Measurements from ENCODE around the gene TNFRSF6B.
"Not testable (repeated sequence)": the region's sequence is repeated elsewhere in the genome, so short reads cannot be mapped to it uniquely, and the experiment has no call there.

The TNFRSF6B gene

DNA sequence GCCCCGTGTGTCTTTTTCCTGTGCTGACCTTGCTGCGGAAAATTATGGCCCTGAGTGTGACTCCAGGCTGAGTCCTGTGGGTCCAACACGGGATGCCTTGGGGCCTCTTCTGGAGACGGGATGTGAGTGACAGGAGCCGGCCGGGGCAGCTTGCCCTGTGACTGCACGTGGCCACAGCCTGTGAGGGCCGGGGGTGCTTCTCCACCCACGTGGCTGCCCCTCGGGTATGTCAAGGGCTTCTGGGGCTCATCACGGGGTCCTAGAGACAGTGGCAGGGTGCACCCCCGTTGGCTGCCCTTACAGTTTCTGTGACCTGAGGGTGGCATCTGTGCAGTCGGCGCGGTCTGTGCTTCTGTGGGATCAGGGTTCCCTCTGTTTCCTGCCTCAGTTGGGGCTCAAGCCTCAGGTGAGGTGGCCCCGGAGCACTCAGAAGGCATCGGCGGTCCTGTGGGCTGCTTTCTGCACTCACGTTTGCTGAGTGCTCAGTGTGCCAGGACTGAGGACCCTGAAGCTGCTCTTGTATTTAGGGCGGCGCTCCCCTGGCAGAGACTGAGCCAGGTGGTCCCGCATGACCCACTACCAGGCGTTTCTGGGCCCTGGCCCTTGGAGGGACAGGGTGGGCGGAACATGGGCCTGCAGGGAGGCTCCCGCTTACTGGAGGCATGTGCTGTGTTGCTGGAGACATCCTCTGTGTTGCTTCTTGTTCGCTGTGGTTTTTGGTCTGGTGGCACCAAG lies 33.0 kb upstream of the TNFRSF6B start:
- DNase-seq: no peak

DNA sequence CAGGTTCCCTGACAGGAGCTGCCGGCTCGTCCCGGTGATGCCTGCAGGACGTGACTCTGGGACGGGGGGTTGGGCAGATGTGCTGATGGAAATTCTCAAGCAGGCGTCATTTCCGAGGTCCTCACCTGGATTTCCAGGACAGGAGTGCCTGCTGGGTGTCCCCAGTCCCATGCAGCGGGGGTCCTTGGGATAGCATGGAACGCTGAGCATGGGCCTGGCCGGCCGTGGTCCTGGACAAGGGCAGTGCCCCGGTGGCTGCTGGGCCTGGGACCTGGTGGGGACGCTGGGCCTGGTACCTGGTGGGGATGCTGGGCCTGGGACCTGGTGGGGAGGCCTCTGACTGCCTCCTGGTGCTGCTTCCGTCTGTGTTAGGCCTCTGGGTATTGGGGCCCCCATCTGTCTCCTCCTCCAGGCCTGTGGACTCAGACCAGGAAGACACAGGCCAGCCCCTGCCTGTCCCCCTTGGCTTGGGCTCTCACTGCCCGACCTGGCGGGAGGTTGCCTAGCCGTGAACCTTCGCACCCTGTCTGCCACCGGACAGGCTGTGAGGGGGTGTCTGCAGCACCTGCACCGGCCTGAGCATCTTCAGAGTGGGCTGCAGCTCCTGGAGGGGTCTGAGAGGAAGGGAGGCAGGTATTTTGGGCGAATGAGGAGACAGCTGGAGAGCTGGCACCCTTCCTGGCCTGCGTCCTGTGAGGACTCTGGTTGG lies 32.2 kb upstream of the TNFRSF6B start:
- DNase-seq: no peak

DNA sequence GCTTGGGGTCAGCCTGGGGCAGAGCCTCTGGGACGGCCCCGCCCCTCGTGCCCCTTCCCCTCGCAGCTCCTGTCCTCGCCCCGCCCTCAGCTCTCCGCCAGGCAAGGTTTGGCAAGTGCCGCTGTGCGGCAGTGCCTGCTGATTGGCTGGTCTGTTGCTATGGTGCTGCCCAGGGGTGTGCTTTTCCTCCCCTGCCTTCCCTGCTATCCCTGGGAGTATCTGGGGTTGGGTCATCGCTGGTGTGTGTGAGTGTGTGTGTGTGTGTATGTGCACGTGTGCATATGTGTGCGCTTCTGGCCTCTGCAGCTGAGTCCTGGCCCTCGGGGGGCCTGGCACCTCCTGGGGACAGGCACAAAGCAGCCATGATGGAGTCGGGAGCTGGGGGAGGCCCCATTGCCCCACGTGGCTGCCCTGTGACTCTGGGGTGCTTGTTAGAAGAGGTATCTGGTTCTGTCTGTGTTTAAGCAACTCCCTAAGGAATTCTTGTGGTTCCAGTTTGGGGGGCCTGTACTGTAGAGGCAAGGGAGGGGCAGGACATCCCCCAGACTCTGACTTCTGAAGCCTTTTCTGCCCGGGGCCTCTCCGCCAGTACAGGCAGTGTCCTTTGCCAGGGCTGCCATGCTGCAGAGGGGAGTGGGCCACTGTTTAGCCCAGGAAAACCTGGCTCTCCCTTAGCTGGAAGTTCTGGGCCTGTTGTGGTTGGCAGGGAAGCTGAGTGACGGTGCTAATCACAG lies 31.4 kb upstream of the TNFRSF6B start:
- no peak for DNase-seq

DNA sequence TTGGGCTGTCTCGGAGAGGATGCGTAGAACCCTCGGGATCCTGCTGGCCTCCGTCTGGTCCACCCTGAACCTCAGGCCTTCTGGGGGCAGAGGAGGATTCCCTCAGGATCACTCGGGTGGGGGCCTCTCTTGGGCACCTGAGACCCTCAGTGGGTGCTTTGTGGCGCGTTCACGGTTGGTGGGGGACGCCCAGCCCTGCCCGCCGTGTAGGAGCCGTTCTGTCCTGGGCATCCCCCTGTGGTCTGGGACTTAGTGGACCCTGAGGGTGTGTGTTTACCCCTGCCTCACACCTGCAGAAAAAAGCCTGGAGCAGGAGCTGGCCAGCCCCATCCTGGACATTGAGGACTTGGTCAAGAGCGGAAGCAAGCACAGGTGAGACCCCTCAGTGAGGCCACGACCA lies 30.7 kb upstream of the TNFRSF6B start:
- DNase-seq: no peak

DNA sequence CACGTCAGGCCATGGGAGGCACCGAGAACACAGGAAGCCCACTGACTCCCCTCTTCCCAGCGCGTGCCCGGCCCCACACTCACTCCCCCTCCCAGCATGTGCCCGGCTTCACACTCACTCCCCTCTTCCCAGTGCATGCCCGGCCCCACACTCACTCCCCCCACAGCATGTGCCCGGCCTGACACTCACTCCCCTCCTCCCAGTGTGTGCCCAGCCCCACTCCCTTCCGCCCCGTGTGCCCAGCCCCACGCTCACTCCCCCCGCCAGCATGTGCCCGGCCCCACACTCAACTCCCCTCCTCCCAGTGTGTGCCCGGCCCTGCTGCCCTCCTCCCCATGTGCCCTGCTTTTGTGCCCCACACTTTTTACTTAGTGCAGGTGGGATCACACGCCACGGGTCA lies 28.6 kb upstream of the TNFRSF6B start:
- DNase-seq: no peak

DNA sequence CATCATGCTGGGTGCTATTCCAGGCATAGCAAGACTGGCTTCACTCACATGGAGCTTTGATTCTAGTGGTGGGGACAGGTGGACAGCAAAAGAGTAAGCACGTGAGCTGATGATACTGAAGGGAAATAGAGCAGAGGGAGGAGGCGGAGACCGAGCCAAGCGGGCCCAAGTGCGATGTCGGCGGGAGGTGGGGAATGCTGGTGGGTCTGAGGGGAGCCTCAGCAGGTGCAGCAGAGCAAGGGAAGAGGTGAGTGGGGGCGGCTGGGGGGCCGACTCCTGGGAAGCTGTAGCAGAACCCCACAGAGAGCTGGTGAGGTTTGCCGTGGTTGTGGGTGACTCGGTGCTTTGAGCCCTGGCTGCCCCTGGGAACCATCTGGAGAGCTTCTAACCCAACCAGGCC lies 28.1 kb upstream of the TNFRSF6B start:
- DNase-seq: no peak

DNA sequence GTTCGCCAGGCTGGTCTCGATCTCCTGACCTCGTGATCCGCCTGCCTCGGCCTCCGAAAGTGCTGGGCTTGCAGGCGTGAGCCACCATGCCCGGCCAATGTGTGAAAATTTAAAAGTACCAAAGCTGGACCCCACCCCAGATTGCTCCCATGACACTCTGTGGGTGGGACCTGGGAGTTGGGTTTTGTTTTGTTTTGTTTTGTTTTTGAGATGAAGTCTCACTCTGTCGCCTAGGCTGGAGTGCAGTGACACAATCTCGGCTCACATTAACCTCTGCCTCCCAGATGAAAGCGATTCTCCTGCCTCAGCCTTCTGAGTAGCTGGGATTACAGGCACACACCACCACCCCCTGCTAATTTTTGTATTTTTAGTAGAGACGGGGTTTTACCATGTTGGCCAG lies 24.8 kb upstream of the TNFRSF6B start:
- DNase-seq: not testable (repeated sequence)

DNA sequence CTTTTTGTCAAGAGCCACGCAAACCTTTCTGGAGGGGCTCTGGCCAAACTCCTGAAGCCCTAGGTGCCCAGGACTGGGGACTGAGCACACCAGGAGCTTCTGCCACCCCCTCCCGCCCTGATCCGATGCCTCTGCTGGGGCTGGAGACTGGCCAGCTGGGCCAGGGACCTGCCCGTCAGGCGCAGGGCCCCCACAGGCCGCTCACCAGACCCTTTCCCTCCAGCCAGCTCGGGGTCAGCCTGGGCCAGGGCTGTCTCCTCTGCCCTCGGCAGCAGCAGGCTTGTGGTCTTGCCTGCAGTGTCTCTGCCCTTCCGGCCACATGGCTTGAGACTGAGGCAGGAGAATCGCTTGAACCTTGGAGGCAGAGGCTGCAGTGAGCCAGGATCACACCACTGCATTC lies 23.8 kb upstream of the TNFRSF6B start:
- no peak for DNase-seq

DNA sequence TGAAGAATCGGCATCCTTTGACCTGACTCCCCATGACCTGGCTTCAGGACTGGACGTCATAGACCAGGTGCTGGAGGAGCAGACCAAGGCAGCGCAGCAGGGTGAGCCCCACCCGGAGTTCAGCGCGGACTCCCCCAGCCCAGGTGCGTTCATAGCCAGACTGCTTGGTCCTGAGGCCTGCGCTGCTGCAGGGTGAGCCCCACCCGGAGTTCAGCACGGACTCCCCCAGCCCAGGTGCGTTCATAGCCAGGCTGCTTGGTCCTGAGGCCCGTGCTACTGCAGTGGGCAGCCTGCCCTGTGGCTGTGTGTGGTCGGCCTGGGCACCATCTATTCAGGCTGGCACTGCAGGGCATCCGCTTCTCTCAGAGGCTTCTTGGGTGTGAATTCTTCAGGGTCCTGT lies 22.5 kb upstream of the TNFRSF6B start:
- no peak for DNase-seq

DNA sequence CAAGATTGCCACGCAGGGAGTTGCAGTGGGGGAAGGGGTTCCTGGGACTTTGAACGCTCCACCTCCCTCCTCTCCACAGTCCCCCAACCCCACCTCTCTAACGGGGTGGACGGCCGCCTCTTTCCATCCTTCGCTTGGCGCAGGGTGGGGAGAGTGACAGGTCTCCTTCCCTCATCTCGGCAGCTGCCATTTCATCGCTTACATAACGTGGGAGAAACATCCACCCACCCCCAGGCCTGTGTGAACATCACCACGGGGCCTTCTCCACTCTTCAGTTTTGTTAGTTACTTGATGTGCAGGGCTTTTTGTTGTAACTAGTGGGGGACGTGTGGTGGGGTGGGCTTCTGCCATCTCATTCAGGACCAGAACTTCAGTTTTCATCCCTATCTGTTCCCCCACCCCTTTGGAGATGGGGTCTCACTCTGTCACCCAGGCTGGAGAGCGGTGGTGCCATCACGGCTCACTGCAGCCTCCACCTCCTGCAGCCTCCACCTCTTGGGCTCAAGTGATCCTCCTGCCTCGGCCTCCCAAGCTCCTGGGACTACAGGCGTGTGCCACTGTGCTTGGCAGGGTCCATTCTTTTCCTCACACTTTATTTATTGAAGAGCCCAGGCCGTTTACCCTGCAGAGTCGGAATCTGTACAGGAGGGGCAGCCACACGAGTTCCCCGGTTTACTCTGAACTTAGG lies 20.6 kb upstream of the TNFRSF6B start:
- DNase-seq: no peak

DNA sequence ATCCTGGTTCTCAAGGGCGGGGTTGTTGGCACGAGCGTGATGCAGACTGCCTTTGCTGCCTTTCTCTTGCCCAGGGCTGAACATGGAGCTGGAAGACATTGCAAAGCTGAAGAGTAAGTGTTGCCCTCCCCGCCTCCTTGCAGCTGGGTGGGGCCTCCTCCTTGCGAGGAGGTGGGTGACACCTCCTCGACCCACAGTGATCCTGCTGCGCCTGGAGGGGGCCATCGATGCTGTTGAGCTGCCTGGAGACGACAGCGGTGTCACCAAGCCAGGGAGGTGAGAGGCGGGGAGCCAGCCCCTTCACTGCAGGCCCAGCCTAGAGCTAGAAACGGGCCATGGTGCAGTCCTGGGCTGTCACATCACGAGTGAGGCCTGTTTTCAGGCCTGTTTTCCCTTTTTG lies 18.4 kb upstream of the TNFRSF6B start:
- DNase-seq: no peak

DNA sequence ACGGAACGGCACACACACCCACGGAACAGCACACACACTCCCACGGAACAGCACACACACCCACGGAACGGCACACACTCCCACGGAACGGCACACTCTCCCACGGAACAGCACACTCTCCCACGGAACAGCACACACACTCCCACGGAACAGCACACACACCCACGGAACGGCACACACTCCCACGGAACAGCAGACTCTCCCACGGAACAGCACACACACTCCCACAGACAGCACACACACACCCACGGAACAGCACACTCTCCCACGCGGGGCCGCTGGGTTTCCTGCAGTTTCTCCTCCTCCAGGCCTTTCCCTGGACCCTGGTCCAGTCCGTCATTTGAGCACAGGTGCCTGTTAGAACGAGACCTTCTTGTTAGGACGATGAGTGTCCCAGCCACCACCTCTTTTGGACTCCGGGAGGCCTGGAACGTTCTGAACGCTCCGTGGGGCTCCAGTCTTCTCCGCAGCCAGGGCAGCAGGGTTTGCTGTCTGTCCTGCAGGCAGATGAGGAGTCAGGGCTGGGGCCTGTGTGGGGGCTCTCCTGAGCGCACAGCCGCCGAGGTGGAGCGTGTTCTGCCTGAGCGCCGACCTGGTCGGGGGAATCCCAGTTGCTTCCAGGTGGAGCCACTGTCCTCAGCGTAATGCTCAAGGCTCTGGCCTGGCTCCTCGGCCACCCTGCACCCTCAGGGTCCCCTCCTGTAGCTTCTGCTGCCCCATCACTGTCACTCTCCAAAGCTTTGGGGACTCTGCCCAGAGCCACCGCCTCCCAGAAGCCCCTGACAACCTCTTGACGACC lies 17.6 kb upstream of the TNFRSF6B start:
- no peak for DNase-seq

DNA sequence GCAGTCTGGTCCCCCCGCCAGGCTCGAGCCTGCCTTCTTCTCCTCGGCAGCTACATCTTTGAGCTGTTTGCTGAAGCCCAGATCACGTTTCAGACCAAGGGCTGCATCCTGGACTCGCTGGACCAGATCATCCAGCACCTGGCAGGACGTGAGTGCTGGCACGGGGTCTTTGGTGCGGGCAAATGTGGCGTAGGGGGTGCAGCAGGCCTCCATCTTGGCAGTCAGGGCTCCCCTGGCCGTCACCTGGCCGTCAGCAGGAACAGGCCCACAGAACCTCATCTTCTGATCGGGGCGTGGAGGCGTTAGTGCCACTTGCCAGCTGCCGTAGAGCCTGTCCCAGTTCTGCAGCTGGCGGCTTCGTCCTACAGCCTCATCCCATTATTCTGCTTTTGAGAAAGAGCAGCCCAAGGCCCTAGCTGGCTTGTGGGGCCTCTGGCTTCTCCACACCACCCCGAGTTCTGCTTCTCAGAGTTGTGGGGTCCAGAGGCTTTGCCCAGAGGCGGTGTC lies 16.6 kb upstream of the TNFRSF6B start:
- no peak for DNase-seq

DNA sequence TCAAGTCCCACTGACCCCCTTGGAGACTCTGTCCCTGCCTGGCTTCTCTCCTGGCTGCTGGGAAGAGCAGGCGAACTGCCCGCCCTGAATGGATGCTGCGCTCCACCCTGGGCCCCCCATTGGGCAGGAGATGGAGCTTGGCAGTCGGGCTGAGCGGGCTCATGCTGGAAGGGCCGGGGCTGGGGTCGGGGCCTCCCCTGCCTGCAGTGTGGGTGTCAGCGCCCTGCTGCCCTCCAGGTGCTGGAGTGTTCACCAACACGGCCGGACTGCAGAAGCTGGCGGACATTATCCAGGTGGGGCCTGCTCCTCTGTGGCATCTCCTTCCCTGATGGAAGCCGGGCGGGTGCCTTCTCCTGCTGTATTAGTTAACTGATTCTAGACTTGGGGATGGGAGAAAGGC lies 16.0 kb upstream of the TNFRSF6B start:
- DNase-seq: no peak

DNA sequence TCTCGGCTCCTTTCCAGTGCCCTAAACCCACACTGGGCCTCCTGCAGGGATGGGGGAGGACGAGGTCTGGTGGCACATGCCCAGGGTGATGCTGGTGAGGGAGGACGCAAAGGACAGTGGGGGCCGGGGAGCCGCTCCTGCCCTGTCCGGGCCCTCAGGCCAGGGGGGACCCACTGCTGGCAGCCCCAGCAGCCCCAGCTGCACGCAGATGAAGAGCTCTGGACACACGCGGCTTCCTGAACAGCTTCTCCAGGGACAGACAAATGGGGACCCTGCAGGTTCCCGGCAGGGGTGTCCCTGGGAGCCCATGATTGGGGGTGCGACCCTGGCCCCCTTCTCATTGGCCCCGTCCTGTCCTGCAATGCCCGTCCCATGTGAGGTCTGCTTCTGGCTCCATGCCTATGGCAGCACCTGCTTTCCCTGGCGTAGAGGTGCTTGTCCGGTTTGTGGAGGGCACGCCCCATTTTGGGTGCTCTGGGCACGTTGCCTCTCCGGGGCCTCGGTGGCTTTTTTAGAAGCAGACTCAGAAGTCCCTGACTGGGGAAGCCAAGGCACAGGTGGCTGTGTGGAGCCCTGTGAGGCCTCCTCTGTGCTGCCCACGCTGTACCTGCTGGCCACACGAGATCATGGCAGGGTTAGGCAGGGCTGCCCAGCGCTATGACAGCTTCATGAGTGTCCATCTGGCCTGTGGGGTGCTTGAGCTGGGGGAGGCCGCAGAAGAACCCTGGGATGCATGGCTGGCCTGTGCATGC lies 15.4 kb upstream of the TNFRSF6B start:
- no peak for DNase-seq

DNA sequence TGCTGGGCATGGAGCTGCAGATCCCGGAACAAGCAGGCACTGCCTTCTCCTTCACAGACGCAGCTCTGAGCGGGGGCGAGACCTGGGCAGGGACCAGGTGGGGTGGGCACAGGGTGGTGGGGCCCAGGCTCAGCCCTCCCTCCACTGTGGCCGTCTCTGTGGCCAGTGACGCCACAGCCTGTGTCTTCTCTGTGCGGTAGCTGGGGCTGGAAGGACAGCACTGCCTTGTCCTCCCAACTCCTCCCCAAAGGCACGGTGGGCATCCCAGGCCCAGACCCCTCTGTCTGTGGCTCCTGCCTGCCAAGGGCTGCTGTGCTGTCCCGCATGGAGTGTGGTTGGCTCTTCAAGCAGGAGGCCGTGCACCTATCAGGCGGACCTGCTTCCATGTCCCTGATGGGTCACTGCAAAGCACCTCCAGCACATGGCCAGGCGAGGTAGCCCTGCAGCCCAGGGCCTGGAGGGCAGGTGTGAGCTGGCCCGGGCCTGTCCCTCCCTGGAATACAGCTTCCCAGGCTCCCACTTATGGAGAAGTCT lies 14.8 kb upstream of the TNFRSF6B start:
- DNase-seq: no peak

DNA sequence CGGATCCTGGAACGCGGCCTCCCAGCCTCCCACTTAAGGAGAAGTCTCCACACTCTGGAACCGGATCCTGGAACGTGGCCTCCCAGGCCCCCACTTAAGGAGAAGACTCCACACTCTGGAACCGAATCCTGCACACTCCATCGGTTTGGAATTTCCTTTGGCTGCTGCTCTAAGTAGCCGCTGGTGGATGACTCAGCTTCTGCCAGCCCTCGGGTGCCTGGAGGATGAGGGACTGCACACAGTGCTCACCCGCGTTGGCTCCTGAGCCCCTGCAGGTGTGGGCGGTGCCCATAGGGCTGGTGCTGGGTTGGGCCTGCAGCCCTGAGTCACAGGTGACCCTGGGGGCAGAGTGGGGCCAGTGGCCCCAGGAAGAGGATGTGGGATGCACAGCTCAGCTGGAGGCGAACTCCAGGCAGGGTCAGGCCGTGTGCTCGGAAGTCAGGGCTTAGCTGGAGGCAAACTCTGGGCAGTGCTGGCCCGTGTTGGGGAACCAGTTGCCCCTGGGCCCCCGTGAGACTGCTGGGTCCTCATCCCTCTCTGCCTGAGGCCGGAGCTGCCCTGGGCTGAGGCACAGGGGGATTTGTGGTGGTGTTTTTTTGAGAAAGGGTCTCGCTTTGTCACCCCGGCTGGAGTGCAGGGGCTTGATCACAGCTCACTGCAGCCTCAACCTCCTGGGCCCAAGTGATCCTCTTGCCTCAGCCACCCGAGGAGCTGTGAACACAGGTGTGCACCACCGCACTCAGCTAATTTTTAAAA lies 13.9 kb upstream of the TNFRSF6B start:
- no peak for DNase-seq

DNA sequence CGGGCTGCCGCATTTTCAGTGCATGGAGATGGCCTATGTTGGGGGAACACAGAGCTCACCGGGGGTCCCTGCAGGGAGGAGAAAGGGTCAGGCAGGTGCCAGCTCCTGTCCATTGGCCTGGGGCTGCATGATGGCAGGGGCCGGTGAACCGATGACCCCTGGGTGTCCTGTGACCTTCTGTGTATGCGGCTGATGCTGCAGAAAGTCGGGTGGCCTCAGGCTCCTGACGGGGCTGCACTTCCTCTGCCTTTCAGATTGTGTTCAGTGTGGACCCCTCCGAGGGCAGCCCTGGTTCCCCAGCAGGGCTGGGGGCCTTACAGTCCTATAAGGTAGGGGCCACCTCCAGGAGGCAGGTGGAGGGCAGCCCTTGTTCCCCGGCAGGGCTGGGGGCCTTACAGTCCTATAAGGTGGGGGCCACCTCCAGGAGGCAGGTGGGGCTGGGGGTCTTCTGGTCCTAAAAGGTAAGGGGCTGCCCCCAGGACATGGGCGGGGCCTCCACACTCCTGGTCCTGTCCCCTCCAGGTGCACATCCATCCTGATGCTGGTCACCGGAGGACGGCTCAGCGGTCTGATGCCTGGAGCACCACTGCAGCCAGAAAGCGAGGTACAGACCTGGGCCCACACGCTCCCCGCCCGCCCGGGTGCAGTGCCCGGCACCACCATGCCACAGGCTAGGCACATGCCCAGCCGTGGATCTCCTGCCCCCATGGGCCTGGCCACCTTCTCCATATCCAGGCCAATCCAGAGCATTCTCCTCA lies 11.0 kb upstream of the TNFRSF6B start:
- no peak for DNase-seq

DNA sequence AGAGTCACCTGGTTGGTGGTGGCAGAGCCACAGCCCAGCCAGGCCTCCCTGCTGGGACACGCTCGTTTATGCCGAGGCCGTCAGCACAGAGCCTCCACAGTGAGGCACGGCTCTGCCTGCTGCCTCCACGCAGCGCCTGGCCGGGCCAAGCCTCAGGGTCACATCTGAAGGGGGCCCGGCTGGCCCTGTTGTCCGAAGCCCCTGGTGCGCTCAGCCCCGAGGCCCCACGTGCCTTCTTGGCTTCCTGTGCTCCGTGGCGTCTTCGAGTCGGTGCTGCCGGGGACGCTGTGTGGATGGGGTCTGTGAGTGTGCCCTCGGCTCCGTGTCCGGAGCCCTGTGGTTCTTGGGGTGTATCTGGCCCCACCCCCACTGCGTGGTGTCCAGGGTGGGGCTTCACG lies 10.4 kb upstream of the TNFRSF6B start:
- no peak for DNase-seq

Measured in NCI-H2171 (cell line).